Middle frontal gyrus (tissue), 1 donor: ENCODE results near the gene SCTR.

Experiments
- DNase-seq: peaks from one replicate; pipeline ENCODE4 v3.0.0-alpha.2; 2015; ENCODE audit warnings: low spot score; ENCODE audit errors: extremely low spot score

Gene SCTR

GRCh38 chr2:119523952-119524694 is at the start of gene SCTR:
SCTR (minus strand) TSS chr2:119524483; CDS start chr2:119524226, 257 bp downstream.
- no peak for DNase-seq

- DNase-seq, result no peak
These were observed 43.0 kb upstream of the SCTR start for GRCh38 chr2:119567292-119567691.

GRCh38 chr2:119565481-119565880 is 41.2 kb upstream of the SCTR start:
- no peak for DNase-seq

- DNase-seq, result no peak
These were observed 29.5 kb upstream of the SCTR start for GRCh38 chr2:119553687-119554344.

- no peak for DNase-seq
These were observed 28.6 kb upstream of the SCTR start for GRCh38 chr2:119552902-119553301.

- no peak for DNase-seq
These were observed 26.6 kb upstream of the SCTR start for GRCh38 chr2:119550856-119551255.

- DNase-seq, result no peak
These were observed 26.1 kb upstream of the SCTR start for GRCh38 chr2:119550346-119550745.

GRCh38 chr2:119549241-119549640 is 25.0 kb upstream of the SCTR start:
- peak; percentile 24 for DNase-seq

- no peak for DNase-seq
These were observed 24.3 kb upstream of the SCTR start for GRCh38 chr2:119548516-119549120.

- DNase-seq, result no peak
These were observed 22.1 kb upstream of the SCTR start for GRCh38 chr2:119546447-119546767.

- DNase-seq, result no peak
These were observed 21.6 kb upstream of the SCTR start for GRCh38 chr2:119545754-119546446.

- no peak for DNase-seq
These were observed 20.7 kb upstream of the SCTR start for GRCh38 chr2:119544939-119545475.

GRCh38 chr2:119544075-119544938 is 20.0 kb upstream of the SCTR start, which contains the start of gene CFAP221:
CFAP221 (plus strand) TSS chr2:119544449; CDS start chr2:119546132, 1,683 bp downstream.
- peak; percentile 53 for DNase-seq

GRCh38 chr2:119541476-119541875 is 17.2 kb upstream of the SCTR start:
- DNase-seq, result no peak

GRCh38 chr2:119537792-119538191 is 13.5 kb upstream of the SCTR start:
- DNase-seq, result no peak

- DNase-seq, result no peak
These were observed 12.4 kb upstream of the SCTR start for GRCh38 chr2:119536707-119537106.

GRCh38 chr2:119536211-119536610 is 11.9 kb upstream of the SCTR start:
- DNase-seq, result no peak

- DNase-seq, result no peak
These were observed 9.3 kb upstream of the SCTR start for GRCh38 chr2:119533560-119533959.

GRCh38 chr2:119531292-119531691 is 7.0 kb upstream of the SCTR start:
- no peak for DNase-seq

GRCh38 chr2:119527999-119528398 is 3.7 kb upstream of the SCTR start:
- DNase-seq, result no peak

- no peak for DNase-seq
These were observed 1.3 kb upstream of the SCTR start for GRCh38 chr2:119525614-119526013.
